Parathyroid adenoma (tissue), 2 donors: ENCODE measurements around the gene GLIS1.

ENCODE experiments used
- H2AFZ ChIP-seq: fragments of 300-600 bp; sonication (generic); one replicate; pipeline ENCODE4 v1.7.0; 2017; ENCODE audit warnings: antibody characterized with exemption, mild to moderate bottlenecking
- H3K27ac ChIP-seq: fragments of 300-600 bp; sonication (generic); one replicate; pipeline ENCODE4 v1.7.0; 2017
- H3K27me3 ChIP-seq: fragments of 300-600 bp; sonication (generic); one replicate; pipeline ENCODE4 v1.7.0; 2017; ENCODE audit warnings: low read length; ENCODE audit not compliant: control insufficient read depth, insufficient read depth
- H3K36me3 ChIP-seq: fragments of 300-600 bp; sonication (generic); one replicate; pipeline ENCODE4 v1.7.0; 2017; ENCODE audit warnings: low read length; ENCODE audit not compliant: control insufficient read depth, insufficient read depth
- H3K4me1 ChIP-seq: fragments of 300-600 bp; sonication (generic); one replicate; pipeline ENCODE4 v1.7.0; 2017; ENCODE audit warnings: control low read depth
- H3K4me2 ChIP-seq: fragments of 300-600 bp; sonication (generic); one replicate; pipeline ENCODE4 v1.7.0; 2017; ENCODE audit warnings: low read length
- H3K4me3 ChIP-seq: fragments of 300-600 bp; sonication (generic); one replicate; pipeline ENCODE4 v1.7.0; 2017; ENCODE audit warnings: low read depth, low read length
- H3K79me2 ChIP-seq: fragments of 300-600 bp; sonication (generic); one replicate; pipeline ENCODE4 v1.7.0; 2017; ENCODE audit warnings: control low read depth
- H3K9ac ChIP-seq: fragments of 300-600 bp; sonication (generic); one replicate; pipeline ENCODE4 v1.7.0; 2017; ENCODE audit warnings: mild to moderate bottlenecking
- H3K9me3 ChIP-seq: fragments of 300-600 bp; sonication (generic); one replicate; pipeline ENCODE4 v1.7.0; 2017; ENCODE audit warnings: low read length; ENCODE audit not compliant: control insufficient read depth
- TF ChIP-seq, protein P1 (sequence below): fragments of 300-600 bp; sonication (generic); IDR thresholded peaks from one replicate; pipeline ENCODE4 v1.7.0; 2017; ENCODE audit warnings: antibody characterized with exemption, mild to moderate bottlenecking
- donor health status: primary hyperparathyroidism.

GLIS1 gene

GRCh38 chr1:53710584-53710983, 28.4 kb downstream of the GLIS1 start:
- Histone ChIP-seq H3K27ac (no peak overlapping the region), H3K79me2 (no peaks in the 10 kb centered on the region), H3K4me2 (no peak overlapping the region), H3K27me3 (no peaks in the 10 kb centered on the region), H3K4me3 (no peak overlapping the region), H3K36me3 (no peaks in the 10 kb centered on the region), H3K9ac (no peak overlapping the region), H2AFZ (no peak overlapping the region), H3K4me1 (no peaks in the 10 kb centered on the region), H3K9me3 (no peaks in the 10 kb centered on the region)
- TF ChIP-seq, protein P1, sequence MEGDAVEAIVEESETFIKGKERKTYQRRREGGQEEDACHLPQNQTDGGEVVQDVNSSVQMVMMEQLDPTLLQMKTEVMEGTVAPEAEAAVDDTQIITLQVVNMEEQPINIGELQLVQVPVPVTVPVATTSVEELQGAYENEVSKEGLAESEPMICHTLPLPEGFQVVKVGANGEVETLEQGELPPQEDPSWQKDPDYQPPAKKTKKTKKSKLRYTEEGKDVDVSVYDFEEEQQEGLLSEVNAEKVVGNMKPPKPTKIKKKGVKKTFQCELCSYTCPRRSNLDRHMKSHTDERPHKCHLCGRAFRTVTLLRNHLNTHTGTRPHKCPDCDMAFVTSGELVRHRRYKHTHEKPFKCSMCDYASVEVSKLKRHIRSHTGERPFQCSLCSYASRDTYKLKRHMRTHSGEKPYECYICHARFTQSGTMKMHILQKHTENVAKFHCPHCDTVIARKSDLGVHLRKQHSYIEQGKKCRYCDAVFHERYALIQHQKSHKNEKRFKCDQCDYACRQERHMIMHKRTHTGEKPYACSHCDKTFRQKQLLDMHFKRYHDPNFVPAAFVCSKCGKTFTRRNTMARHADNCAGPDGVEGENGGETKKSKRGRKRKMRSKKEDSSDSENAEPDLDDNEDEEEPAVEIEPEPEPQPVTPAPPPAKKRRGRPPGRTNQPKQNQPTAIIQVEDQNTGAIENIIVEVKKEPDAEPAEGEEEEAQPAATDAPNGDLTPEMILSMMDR: no peak

- Histone ChIP-seq H3K9me3 (no peaks in the 10 kb centered on the region), H3K9ac (no peak overlapping the region), H2AFZ (no peak overlapping the region), H3K36me3 (no peaks in the 10 kb centered on the region), H3K4me1 (no peaks in the 10 kb centered on the region), H3K4me3 (no peak overlapping the region), H3K27ac (no peak overlapping the region), H3K27me3 (no peaks in the 10 kb centered on the region), H3K4me2 (no peak overlapping the region), H3K79me2 (no peaks in the 10 kb centered on the region)
- TF ChIP-seq, protein P1: no peak
Observed at GRCh38 chr1:53708687-53709086, 30.3 kb downstream of the GLIS1 start.

DNA sequence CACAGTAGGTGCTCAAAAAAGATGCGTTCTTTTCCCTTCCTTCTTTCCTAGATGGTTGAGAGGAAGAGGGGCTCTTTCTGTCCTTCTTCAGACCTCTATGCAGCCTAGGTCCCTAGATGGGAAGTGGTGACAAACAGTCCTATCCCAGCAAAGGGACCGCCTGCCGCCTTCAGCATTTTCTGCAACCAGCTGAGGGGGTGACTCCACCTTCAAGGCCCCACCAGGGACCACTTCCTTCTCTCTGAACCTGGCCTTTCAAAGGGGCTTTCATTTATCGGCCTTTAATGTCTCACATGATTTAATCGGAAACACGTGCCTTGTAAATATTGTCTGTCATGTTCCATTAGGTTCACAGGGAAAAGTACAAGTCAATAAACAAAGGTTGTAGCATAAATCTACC, 32.6 kb downstream of the GLIS1 start:
- Histone ChIP-seq H3K27me3 (no peaks in the 10 kb centered on the region), H3K4me3 (no peak overlapping the region), H3K27ac (no peak overlapping the region), H3K4me2 (no peak overlapping the region), H3K4me1 (no peaks in the 10 kb centered on the region), H3K9ac (no peak overlapping the region), H3K9me3 (no peaks in the 10 kb centered on the region), H3K36me3 (no peaks in the 10 kb centered on the region), H3K79me2 (no peaks in the 10 kb centered on the region), H2AFZ (no peak overlapping the region)
- TF ChIP-seq, protein P1: no peak

DNA sequence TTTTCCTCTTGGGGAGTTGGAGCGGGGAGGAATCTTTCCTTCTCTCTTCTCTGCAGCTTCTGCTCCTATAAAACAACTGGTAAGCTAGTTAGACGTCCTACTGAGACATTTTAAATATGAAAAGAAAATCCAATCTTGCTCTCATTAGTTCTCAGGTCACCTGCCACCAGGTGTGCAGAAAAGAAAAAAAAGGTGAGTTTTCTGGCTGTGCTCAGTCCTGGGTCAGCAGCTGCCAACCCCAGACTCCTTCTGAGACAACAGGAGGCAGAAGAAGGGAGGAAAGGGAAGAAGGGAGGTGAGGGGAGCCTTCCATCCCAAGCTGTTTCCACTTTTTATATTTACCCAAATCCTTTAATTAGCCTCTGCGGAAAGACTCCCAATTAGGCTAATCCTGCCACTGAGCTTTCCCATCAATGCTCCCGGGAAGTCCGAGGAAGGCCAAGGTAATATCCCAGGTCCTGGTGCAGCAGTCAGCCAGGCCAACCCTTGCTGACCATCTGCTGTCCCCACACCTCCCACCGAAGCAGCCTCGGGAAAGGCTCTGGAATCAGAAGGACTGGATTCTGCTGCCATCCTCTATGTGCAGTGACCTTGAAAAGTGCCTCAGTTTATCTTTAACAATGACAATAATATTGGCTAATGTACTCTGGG, 33.4 kb downstream of the GLIS1 start:
- no peak overlapping the region for H3K4me2 ChIP-seq
- TF ChIP-seq, protein P1: no peak

GRCh38 chr1:53704804-53705445, 34.0 kb downstream of the GLIS1 start:
- H3K4me1 ChIP-seq: no peaks in the 10 kb centered on the region
- no peaks in the 10 kb centered on the region for H3K9me3 ChIP-seq
- H3K9ac ChIP-seq: no peak overlapping the region
- H3K36me3 ChIP-seq: no peaks in the 10 kb centered on the region
- no peak overlapping the region for H3K4me3 ChIP-seq
- H2AFZ ChIP-seq: no peak overlapping the region
- no peaks in the 10 kb centered on the region for H3K27me3 ChIP-seq
- H3K79me2 ChIP-seq: no peaks in the 10 kb centered on the region
- no peak overlapping the region for H3K4me2 ChIP-seq
- no peak overlapping the region for H3K27ac ChIP-seq
- TF ChIP-seq, protein P1: no peak

More for the DNA sequence above, 33.4 kb downstream of the GLIS1 start:
- H3K27me3 ChIP-seq: no peaks in the 10 kb centered on the region
- no peak overlapping the region for H3K27ac ChIP-seq
- H2AFZ ChIP-seq: no peak overlapping the region
- H3K4me1 ChIP-seq: no peaks in the 10 kb centered on the region
- H3K79me2 ChIP-seq: no peaks in the 10 kb centered on the region
- no peaks in the 10 kb centered on the region for H3K9me3 ChIP-seq
- no peaks in the 10 kb centered on the region for H3K36me3 ChIP-seq
- H3K9ac ChIP-seq: no peak overlapping the region
- H3K4me3 ChIP-seq: no peak overlapping the region
